A549 (cell line): ENCODE results near the gene LSM4.

Experiments used
- BHLHE40 ChIP-seq: IDR thresholded peaks from 2 replicates; pipeline ENCODE4 v1.6.1; 2012; ENCODE audit warnings: low read depth, low read length, inconsistent platforms
- CHD2 ChIP-seq: fragments of 150-350 bp; IDR thresholded peaks from 2 replicates; pipeline ENCODE4 v1.6.1; 2014; ENCODE audit warnings: low read length; ENCODE audit not compliant: partially characterized antibody
- CTCF ChIP-seq: fragments of >200 bp; sonication (Bioruptor Twin); formaldehyde crosslinking; IDR thresholded peaks from 3 replicates; pipeline ENCODE4 v1.5.1; 2016
- ESRRA ChIP-seq: fragments of 150-350 bp; IDR thresholded peaks from 2 replicates; pipeline ENCODE4 v1.6.1; 2014; ENCODE audit warnings: mild to moderate bottlenecking, low read length, borderline replicate concordance
- FOXS1 ChIP-seq: fragments of 250-450 bp; sonication (Bioruptor Pico); IDR thresholded peaks from 2 replicates; pipeline ENCODE4 v1.5.0; 2020; ENCODE audit warnings: mild to moderate bottlenecking, moderate library complexity
- HMGXB4 ChIP-seq: fragments of 250-450 bp; sonication (Bioruptor Pico); IDR thresholded peaks from 2 replicates; pipeline ENCODE4 v1.5.0; 2021; ENCODE audit warnings: mild to moderate bottlenecking, moderate library complexity, borderline replicate concordance
- HOXA7 ChIP-seq: fragments of 250-450 bp; sonication (Bioruptor Pico); IDR thresholded peaks from 2 replicates; pipeline ENCODE4 v1.5.0; 2020; ENCODE audit warnings: mild to moderate bottlenecking, moderate library complexity
- KDM1A ChIP-seq: fragments of 200-600 bp; sonication (generic); IDR thresholded peaks from 2 replicates; pipeline ENCODE4 v1.6.1; 2016; ENCODE audit warnings: low read depth, mild to moderate bottlenecking
- MAFK ChIP-seq: fragments of 450-650 bp; IDR thresholded peaks from 2 replicates; pipeline ENCODE4 v1.6.1; 2014; ENCODE audit not compliant: partially characterized antibody
- MAX ChIP-seq: IDR thresholded peaks from 2 replicates; pipeline ENCODE4 v1.6.1; 2012
- RCOR1 ChIP-seq: fragments of 150-350 bp; IDR thresholded peaks from 2 replicates; pipeline ENCODE4 v1.6.1; 2014; ENCODE audit warnings: antibody characterized with exemption, low read length, low read depth
- RNF2 ChIP-seq: fragments of 200-600 bp; sonication (generic); IDR thresholded peaks from 2 replicates; pipeline ENCODE4 v1.6.1; 2016; ENCODE audit warnings: low read depth, mild to moderate bottlenecking, antibody characterized with exemption, moderate library complexity, borderline replicate concordance
- ZC3H11A ChIP-seq: fragments of 450-650 bp; IDR thresholded peaks from 2 replicates; pipeline ENCODE4 v1.6.1; 2014; ENCODE audit warnings: antibody characterized with exemption, mild to moderate bottlenecking
- ZFP36 ChIP-seq: fragments of 450-650 bp; IDR thresholded peaks from 2 replicates; pipeline ENCODE4 v1.6.1; 2014; ENCODE audit warnings: borderline replicate concordance; ENCODE audit not compliant: partially characterized antibody

- TF ChIP-seq RCOR1 (no peak), ESRRA (no peak), CTCF (no peak), HMGXB4 (no peak), CHD2 (no peak), KDM1A (no peak), MAFK (no peak), ZFP36 (no peak), RNF2 (no peak), MAX (peak; percentile 34; the same call in 1 of the 2 replicates), BHLHE40 (no peak), FOXS1 (CRISPR knock-in tag) (no peak), HOXA7 (CRISPR knock-in tag) (no peak), ZC3H11A (no peak)
Measured at GRCh38 chr19:18300930-18301717, 21.8 kb downstream of the LSM4 start.
